Measurements from ENCODE around the gene PPP1CB.

PPP1CB gene

DNA sequence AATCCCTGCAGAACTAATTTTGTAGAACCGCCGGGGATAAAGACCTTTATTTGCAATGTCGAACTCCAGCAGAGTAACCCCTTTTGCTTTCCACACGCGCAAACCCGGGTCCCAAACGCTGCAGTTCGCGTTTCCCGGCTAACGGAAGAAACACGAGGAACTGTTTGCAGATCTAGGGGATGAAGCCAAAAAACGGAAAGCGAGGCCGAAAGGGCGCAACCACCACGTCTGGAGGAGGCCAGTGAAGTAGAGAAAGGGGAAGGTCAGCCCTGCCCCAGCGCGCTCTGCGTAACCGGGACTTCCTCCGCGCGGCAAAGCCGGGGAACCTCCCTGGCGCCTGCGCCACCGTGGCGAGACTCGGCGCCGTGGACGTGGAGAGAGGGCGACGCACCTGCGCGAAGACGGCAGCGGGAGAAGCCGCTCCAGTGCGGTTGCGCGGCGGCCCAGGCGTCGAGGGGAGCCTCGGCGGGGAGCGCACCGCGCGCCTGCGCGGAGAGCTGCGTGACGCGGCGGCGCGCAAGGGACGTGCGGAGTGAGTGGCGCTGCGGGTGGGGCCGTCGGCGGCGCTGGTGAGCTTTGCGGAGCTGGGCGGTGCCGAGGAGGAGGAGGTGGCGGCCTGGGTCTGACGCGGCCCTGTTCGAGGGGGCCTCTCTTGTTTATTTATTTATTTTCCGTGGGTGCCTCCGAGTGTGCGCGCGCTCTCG lies at the start of gene PPP1CB:
PPP1CB (plus strand) TSS at position 579 of the 704 bp plus-strand sequence. CDS start 295 bp downstream, outside the sequence.
- peak within 1 kb of the TSS; percentile 87 for H3K4me2 ChIP-seq (ENCODE audit: low read length)
- 0 out of 2 replicates have a peak, but pooled peaks cover 5% of the 10 kb centered on the region for H3F3A ChIP-seq (ENCODE audit: control insufficient read depth, insufficient read depth)
- TF ChIP-seq, protein P1, sequence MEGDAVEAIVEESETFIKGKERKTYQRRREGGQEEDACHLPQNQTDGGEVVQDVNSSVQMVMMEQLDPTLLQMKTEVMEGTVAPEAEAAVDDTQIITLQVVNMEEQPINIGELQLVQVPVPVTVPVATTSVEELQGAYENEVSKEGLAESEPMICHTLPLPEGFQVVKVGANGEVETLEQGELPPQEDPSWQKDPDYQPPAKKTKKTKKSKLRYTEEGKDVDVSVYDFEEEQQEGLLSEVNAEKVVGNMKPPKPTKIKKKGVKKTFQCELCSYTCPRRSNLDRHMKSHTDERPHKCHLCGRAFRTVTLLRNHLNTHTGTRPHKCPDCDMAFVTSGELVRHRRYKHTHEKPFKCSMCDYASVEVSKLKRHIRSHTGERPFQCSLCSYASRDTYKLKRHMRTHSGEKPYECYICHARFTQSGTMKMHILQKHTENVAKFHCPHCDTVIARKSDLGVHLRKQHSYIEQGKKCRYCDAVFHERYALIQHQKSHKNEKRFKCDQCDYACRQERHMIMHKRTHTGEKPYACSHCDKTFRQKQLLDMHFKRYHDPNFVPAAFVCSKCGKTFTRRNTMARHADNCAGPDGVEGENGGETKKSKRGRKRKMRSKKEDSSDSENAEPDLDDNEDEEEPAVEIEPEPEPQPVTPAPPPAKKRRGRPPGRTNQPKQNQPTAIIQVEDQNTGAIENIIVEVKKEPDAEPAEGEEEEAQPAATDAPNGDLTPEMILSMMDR (IDR thresholded peaks at IDR 0.05; ENCODE audit: low read depth, low read length, poor library complexity, severe bottlenecking): peak; percentile 10
- TF ChIP-seq EZH2phosphoT487 (IDR thresholded peaks at IDR 0.05; ENCODE audit: borderline replicate concordance, low read length): no peak
- H3K27ac ChIP-seq (ENCODE audit: low read depth, low read length): peak within 1 kb of the TSS; percentile 81
- no peaks in the 10 kb centered on the region for H3K9me2 ChIP-seq (replicated peaks; ENCODE audit: control insufficient read depth, low read length)
- peak within 1 kb of the TSS; percentile 91 for H3K4me3 ChIP-seq (ENCODE audit: low read length)
- H3K79me2 ChIP-seq (ENCODE audit: control insufficient read depth, low read length): peaks cover 60% of the 10 kb centered on the region
- H4K20me1 ChIP-seq (ENCODE audit: control insufficient read depth, insufficient read depth, low read depth, low read length): peaks cover 25% of the 10 kb centered on the region
- peaks cover 26% of the 10 kb centered on the region for H3K36me3 ChIP-seq (ENCODE audit: control insufficient read depth, low read length)
- no peaks in the 10 kb centered on the region for H3K27me3 ChIP-seq (ENCODE audit: control insufficient read depth, low read length)
- peaks cover 32% of the 10 kb centered on the region for H3K4me1 ChIP-seq (ENCODE audit: control insufficient read depth, low read length)
- H3K9me3 ChIP-seq (ENCODE audit: control insufficient read depth, insufficient read depth, low read length): no peaks in the 10 kb centered on the region

GRCh38 chr2:28702415-28702861 lies 49.2 kb upstream of the PPP1CB start:
- 0 out of 2 replicates have a peak, but pooled peaks cover 4% of the 10 kb centered on the region for H3K27me3 ChIP-seq (ENCODE audit: control insufficient read depth, low read length)
- no peak overlapping the region for H3K4me3 ChIP-seq (ENCODE audit: low read length)
- no peaks in the 10 kb centered on the region for H3F3A ChIP-seq (ENCODE audit: control insufficient read depth, insufficient read depth)
- no peaks in the 10 kb centered on the region for H3K4me1 ChIP-seq (ENCODE audit: control insufficient read depth, low read length)
- H3K4me2 ChIP-seq (ENCODE audit: low read length): no peak overlapping the region
- no peaks in the 10 kb centered on the region for H4K20me1 ChIP-seq (ENCODE audit: control insufficient read depth, insufficient read depth, low read depth, low read length)
- H3K27ac ChIP-seq (ENCODE audit: low read depth, low read length): no peak overlapping the region
- no peaks in the 10 kb centered on the region for H3K9me3 ChIP-seq (ENCODE audit: control insufficient read depth, insufficient read depth, low read length)
- no peaks in the 10 kb centered on the region for H3K79me2 ChIP-seq (ENCODE audit: control insufficient read depth, low read length)
- H3K9me2 ChIP-seq (replicated peaks; ENCODE audit: control insufficient read depth, low read length): no peaks in the 10 kb centered on the region
- H3K36me3 ChIP-seq (ENCODE audit: control insufficient read depth, low read length): no peaks in the 10 kb centered on the region
- TF ChIP-seq, protein P1 (IDR thresholded peaks at IDR 0.05; ENCODE audit: low read depth, low read length, poor library complexity, severe bottlenecking): no peak
- TF ChIP-seq EZH2phosphoT487 (IDR thresholded peaks at IDR 0.05; ENCODE audit: borderline replicate concordance, low read length): no peak

GRCh38 chr2:28702878-28703277 lies 48.8 kb upstream of the PPP1CB start:
- no peaks in the 10 kb centered on the region for H3K4me1 ChIP-seq (ENCODE audit: control insufficient read depth, low read length)
- H3K9me3 ChIP-seq (ENCODE audit: control insufficient read depth, insufficient read depth, low read length): no peaks in the 10 kb centered on the region
- H3K79me2 ChIP-seq (ENCODE audit: control insufficient read depth, low read length): no peaks in the 10 kb centered on the region
- H4K20me1 ChIP-seq (ENCODE audit: control insufficient read depth, insufficient read depth, low read depth, low read length): no peaks in the 10 kb centered on the region
- H3K9me2 ChIP-seq (replicated peaks; ENCODE audit: control insufficient read depth, low read length): no peaks in the 10 kb centered on the region
- no peak overlapping the region for H3K27ac ChIP-seq (ENCODE audit: low read depth, low read length)
- no peaks in the 10 kb centered on the region for H3F3A ChIP-seq (ENCODE audit: control insufficient read depth, insufficient read depth)
- H3K4me2 ChIP-seq (ENCODE audit: low read length): no peak overlapping the region
- H3K36me3 ChIP-seq (ENCODE audit: control insufficient read depth, low read length): no peaks in the 10 kb centered on the region
- H3K27me3 ChIP-seq (ENCODE audit: control insufficient read depth, low read length): 0 out of 2 replicates have a peak, but pooled peaks cover 4% of the 10 kb centered on the region
- H3K4me3 ChIP-seq (ENCODE audit: low read length): no peak overlapping the region
- TF ChIP-seq, protein P1 (IDR thresholded peaks at IDR 0.05; ENCODE audit: low read depth, low read length, poor library complexity, severe bottlenecking): no peak
- no peak for TF ChIP-seq EZH2phosphoT487 (IDR thresholded peaks at IDR 0.05; ENCODE audit: borderline replicate concordance, low read length)

Measured in DOHH2 (cell line).